Muscle layer of duodenum (tissue), 2 donors: ENCODE measurements around the gene TBC1D12.
"Not testable (repeated sequence)": the region's sequence is repeated elsewhere in the genome, so short reads cannot be mapped to it uniquely, and the experiment has no call there.

Experiments used
- H3K27ac ChIP-seq: one replicate; pipeline ENCODE4 v1.7.0; 2013; ENCODE audit warnings: mild to moderate bottlenecking, low read length
- H3K27me3 ChIP-seq: one replicate; pipeline ENCODE4 v1.7.0; 2013; ENCODE audit warnings: low read depth, mild to moderate bottlenecking, control low read depth, low read length
- H3K36me3 ChIP-seq, 2 donors: one replicate each; pipeline ENCODE4 v1.7.0; 2013; ENCODE audit warnings: low read length in 2 of 2, control low read depth in 1 of 2, mild to moderate bottlenecking in 1 of 2; ENCODE audit not compliant: insufficient read depth in 2 of 2, control insufficient read depth in 1 of 2
- H3K4me1 ChIP-seq, 2 donors: one replicate each; pipeline ENCODE4 v1.7.0; 2013; ENCODE audit warnings: low read length in 2 of 2, mild to moderate bottlenecking in 2 of 2, control low read depth in 1 of 2, moderate library complexity in 1 of 2; ENCODE audit not compliant: insufficient read depth in 2 of 2, control insufficient read depth in 1 of 2
- H3K4me3 ChIP-seq, 2 donors: one replicate each; pipeline ENCODE4 v1.7.0; 2013; ENCODE audit warnings: low read length in 2 of 2, low read depth in 1 of 2, mild to moderate bottlenecking in 1 of 2
- H3K9me3 ChIP-seq, 2 donors: one replicate each; pipeline ENCODE4 v1.7.0; 2013; ENCODE audit warnings: low read length in 2 of 2, control low read depth in 1 of 2, mild to moderate bottlenecking in 1 of 2; ENCODE audit not compliant: control insufficient read depth in 1 of 2
- donor health status: healthy.

TBC1D12 gene

GRCh38 chr10:94375374-94375773 lies 27.0 kb upstream of the TBC1D12 start:
- Histone ChIP-seq H3K27me3 (no peaks in the 10 kb centered on the region), H3K4me1 (no peaks in the 10 kb centered on the region), H3K4me3 (no peak overlapping the region), H3K27ac (no peak overlapping the region), H3K36me3 (no peaks in the 10 kb centered on the region), H3K9me3 (no peaks in the 10 kb centered on the region)

- H3K9me3 ChIP-seq, result no peaks in the 10 kb centered on the region
- no peaks in the 10 kb centered on the region for H3K4me1 ChIP-seq
- no peak overlapping the region for H3K27ac ChIP-seq
- H3K27me3 ChIP-seq, result no peaks in the 10 kb centered on the region
- H3K4me3 ChIP-seq, result no peak overlapping the region
- no peaks in the 10 kb centered on the region for H3K36me3 ChIP-seq
Measured at GRCh38 chr10:94376865-94377264, 25.5 kb upstream of the TBC1D12 start.

DNA sequence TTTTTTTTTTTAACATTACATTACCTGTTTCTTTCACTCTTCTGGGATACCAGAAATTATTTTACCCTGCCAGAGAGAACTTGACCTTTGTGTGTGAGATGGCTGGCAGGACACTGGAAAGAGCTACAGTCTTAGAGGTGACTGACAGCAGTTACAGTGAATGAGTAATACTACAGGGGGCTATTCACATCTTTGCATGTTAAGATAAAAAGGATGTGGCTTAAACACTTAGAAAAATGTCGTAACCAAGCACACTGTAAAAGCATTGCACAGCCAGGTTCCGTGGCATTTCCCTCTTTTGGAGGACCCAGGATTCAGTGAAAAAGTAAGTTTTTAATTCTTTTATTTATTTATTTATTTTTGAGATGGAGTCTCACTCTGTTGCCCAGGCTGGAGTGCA lies 18.8 kb upstream of the TBC1D12 start:
- Histone ChIP-seq H3K4me3 (no peak overlapping the region), H3K36me3 (no peaks in the 10 kb centered on the region), H3K27ac (no peak overlapping the region), H3K9me3 (no peaks in the 10 kb centered on the region), H3K4me1 (no peaks in the 10 kb centered on the region), H3K27me3 (no peaks in the 10 kb centered on the region)

DNA sequence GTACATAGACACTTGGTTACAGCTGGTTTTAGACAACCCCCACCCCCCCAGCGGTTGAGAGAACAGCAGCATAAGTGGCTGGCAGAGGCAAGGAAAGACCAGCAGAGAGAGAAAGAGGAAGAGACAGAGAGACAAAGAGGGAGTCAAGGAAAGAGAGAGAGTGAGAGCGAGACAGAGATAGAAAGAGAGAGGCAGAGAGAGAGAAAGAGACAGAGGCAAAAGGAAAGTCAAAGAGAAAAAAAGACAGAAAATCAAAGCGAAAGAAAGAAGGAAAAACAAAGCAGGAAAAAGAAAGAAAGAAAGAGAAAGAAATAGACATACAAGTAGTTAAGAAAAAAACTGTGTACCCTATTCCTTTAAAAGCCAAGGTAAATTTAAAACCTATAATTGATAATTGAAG lies 16.6 kb upstream of the TBC1D12 start:
- not testable (repeated sequence) for H3K9me3 ChIP-seq, H3K4me3 ChIP-seq, H3K36me3 ChIP-seq, H3K27me3 ChIP-seq, H3K4me1 ChIP-seq, H3K27ac ChIP-seq

GRCh38 chr10:94392117-94392516 lies 10.2 kb upstream of the TBC1D12 start:
- not testable (repeated sequence) for H3K27me3 ChIP-seq, H3K36me3 ChIP-seq, H3K9me3 ChIP-seq, H3K4me1 ChIP-seq, H3K4me3 ChIP-seq, H3K27ac ChIP-seq

DNA sequence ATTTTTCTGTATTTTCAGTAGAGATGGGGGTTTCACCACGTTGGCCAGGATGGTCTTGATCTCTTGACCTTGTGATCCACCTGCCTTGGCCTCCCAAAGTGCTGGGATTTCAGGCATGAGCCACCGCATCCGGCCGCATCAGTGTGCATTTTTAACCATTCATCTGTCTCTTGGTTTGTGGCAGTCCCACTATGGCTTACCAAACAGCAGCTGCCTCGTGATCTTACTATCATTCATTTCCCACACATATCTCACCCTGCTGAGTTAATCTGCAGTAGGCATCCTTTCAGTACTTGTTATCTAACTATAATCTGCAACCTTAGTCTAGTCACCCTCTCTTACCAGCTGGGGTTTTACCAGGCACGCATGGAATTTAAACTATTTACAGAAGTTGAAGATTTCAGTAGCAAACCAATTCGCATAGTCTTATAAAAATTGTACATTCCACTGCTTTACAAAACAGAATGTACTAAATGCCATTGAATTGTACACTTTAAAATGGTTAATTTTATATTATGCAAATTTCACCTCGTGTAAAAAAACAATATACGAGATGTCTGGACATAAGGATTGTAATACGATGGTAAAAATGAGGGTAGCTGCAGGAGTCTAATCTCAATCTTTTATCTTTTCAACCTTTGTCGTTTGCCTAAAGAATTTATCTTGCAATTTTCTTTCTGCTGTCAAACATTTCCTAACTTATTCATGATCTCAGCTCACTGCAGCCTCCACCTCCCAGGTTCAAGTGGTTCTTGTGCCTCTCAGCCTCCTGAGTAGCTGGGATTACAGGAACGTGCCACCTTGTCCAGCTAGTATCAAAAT lies 4.6 kb upstream of the TBC1D12 start:
- Histone ChIP-seq H3K4me3 (no peak overlapping the region), H3K36me3 (no peaks in the 10 kb centered on the region), H3K9me3 (no peaks in the 10 kb centered on the region), H3K27ac (no peak overlapping the region), H3K4me1 (no peaks in the 10 kb centered on the region), H3K27me3 (no peaks in the 10 kb centered on the region)

GRCh38 chr10:94398762-94399161 lies 3.6 kb upstream of the TBC1D12 start:
- no peaks in the 10 kb centered on the region for H3K27me3 ChIP-seq
- no peaks in the 10 kb centered on the region for H3K9me3 ChIP-seq
- no peak overlapping the region for H3K27ac ChIP-seq
- no peaks in the 10 kb centered on the region for H3K36me3 ChIP-seq
- H3K4me1 ChIP-seq, result no peaks in the 10 kb centered on the region
- H3K4me3 ChIP-seq, result no peak overlapping the region

DNA sequence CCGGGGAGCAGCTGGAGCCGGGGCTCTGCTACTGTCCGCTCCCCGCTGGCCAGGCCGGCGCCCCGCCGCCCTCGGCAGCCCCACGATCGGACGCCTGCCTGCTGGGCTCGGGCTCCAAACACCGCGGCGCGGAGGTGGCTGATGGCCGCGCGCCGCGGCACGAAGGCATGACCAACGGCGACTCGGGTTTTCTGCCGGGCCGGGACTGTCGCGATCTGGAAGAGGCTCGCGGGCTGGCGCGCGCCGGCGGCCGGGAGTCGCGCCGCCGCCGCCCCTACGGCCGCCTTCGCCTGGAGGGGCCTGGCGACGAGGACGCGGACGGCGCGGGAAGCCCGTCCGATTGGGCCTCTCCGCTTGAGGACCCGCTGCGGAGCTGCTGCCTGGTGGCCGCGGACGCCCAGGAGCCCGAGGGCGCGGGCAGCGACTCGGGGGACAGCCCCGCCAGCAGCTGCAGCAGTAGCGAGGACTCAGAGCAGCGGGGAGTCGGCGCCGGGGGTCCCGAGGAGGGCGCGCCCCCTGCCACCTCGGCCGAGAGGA lies 570 bp downstream of the TBC1D12 start:
- Histone ChIP-seq H3K27me3 (no peaks in the 10 kb centered on the region), H3K4me3 (peak overlapping the region; percentile 89 to 94)

DNA sequence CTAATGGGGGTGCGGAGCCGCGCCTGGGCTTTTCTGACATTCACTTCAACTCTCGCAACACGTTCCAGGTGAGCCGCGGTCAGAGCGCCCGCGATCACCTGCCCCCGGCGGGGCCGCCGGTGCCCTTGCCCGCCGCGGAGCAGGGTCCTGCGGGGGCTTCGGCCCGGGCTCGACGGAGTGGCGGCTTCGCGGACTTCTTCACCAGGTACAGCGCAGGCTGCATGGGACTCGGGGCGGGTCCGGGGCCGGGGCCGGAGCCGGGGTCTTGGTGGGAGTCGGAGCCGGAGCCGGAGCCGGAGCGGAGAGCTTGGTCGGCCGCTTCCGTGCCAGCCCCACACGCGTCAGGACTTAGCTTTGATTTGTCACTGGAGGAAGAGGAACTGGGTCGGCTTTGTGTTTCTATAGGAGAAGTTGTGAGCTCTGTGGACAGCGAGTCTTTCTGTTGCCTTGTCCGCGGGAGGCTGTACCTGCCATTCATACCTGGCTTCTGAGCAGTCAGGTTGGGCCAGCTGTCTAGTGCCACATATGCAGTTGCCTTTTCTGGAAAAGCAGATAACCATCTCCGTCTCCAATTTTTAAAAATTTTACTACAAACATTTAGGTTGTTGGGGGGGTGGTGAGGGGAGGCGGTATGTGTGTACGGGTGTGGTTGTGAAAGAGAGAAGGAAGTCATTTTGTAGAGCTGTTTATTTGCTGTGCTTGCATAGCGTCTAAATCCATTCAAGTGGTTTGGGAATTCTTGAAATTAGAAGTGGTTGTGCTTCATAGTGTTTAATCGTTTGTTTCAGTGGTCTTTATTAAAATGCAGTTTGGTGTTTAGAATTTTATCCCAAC lies 1.3 kb downstream of the TBC1D12 start:
- H3K36me3 ChIP-seq, result no peaks in the 10 kb centered on the region
- H3K27ac ChIP-seq, result peak overlapping the region; percentile 82
- H3K27me3 ChIP-seq, result no peaks in the 10 kb centered on the region
- peak overlapping the region; percentile 89 to 94 for H3K4me3 ChIP-seq
- H3K9me3 ChIP-seq, result no peaks in the 10 kb centered on the region
- H3K4me1 ChIP-seq, result peaks cover 0 to 10% of the 10 kb centered on the region in 2 donors

More for the DNA sequence above, 570 bp downstream of the TBC1D12 start:
- no peaks in the 10 kb centered on the region for H3K36me3 ChIP-seq
- H3K4me1 ChIP-seq, result peaks cover 0 to 10% of the 10 kb centered on the region in 2 donors
- H3K9me3 ChIP-seq, result no peaks in the 10 kb centered on the region
- peak overlapping the region; percentile 82 for H3K27ac ChIP-seq

DNA sequence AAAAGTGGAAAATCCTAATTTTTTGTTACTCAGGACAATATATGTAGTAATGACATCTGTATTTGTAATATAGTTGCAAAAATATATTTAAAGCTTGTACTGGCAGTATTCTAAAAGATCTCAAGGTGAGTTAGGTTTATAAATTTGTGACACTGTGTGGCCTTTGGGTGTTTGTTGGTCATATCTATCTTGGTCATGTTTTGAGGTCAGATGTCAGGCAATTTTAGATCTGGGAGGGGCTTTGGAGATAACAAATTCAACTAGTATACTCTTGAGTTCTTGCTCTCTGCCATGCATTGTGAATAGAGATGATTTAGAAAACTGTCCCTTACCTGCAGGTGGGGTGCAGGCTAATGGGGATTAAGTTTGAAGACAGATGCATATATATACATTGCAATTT lies 3.1 kb downstream of the TBC1D12 start:
- H3K4me1 ChIP-seq, result peaks cover 0 to 10% of the 10 kb centered on the region in 2 donors
- H3K9me3 ChIP-seq, result no peaks in the 10 kb centered on the region
- no peak overlapping the region for H3K27ac ChIP-seq
- H3K36me3 ChIP-seq, result no peaks in the 10 kb centered on the region
- H3K27me3 ChIP-seq, result no peaks in the 10 kb centered on the region
- H3K4me3 ChIP-seq, result no peak overlapping the region

GRCh38 chr10:94407668-94408067 lies 5.3 kb downstream of the TBC1D12 start:
- Histone ChIP-seq H3K36me3 (no peaks in the 10 kb centered on the region), H3K9me3 (no peaks in the 10 kb centered on the region), H3K27ac (no peak overlapping the region), H3K27me3 (no peaks in the 10 kb centered on the region), H3K4me1 (peaks cover 0 to 10% of the 10 kb centered on the region in 2 donors), H3K4me3 (no peak overlapping the region)
